K562 (cell line): ENCODE data around the gene AMFR. TPM values are rescaled to one million over a fixed set of nuclear protein-coding genes. Genes with fewer than 3 reads are reported as not detected.

ENCODE experiments used
- ATAC-seq: fragments of 200-7000 bp; cut with Tn5 transposase; 3 replicates; pipeline ENCODE4 v1.9.1; 2020; ENCODE audit warnings: moderate library complexity
- BruUV-seq: library from RNA; stranded (reverse); fragments of 400-500 nt; replicated peaks from 2 replicates; lab custom pipeline; 2021; lab: Mats Ljungman, UMichigan
- CTCF ChIA-PET: fragments of 300-600 bp; formaldehyde crosslinking; extraction: SDS; loops from one replicate; lab custom pipeline; 2021; ENCODE audit warnings: low intra/inter-chr PET ratio; lab: Yijun Ruan, JAX
- POLR2A ChIA-PET: fragments of 300-600, 350-650 bp; sonication (Branson Sonifier 250); formaldehyde crosslinking; extraction: SDS; loops from one replicate; lab custom pipeline; 2021; ENCODE audit warnings: antibody characterized with exemption, inconsistent platforms; lab: Yijun Ruan, JAX
- DNase-seq, 4 experiments: peaks; one replicate each; pipeline versions ENCODE4 v3.0.0 to v3.0.0-alpha.2; 2011 to 2018; ENCODE audit warnings: low spot score in 3 of 4, mixed read lengths in 3 of 4; ENCODE audit errors: extremely low read depth in 1 of 4
- FAIRE-seq: peaks from 2 replicates; lab custom pipeline; 2011; peaks lifted over from hg19 to GRCh38; lab: Jason Lieb, UNC
- H2AFZ ChIP-seq: 2 replicates; pipeline ENCODE4 v1.6.0; 2011; ENCODE audit warnings: low read depth, low read length, control low read depth, inconsistent platforms
- H3K27ac ChIP-seq: fragments of 200-600 bp; 3 replicates; pipeline ENCODE4 v1.8.0; 2011; ENCODE audit warnings: low read depth, mild to moderate bottlenecking, control low read depth, inconsistent platforms, low read length, moderate library complexity, mixed read lengths; ENCODE audit errors: extremely low read depth
- H3K27me3 ChIP-seq, 2 experiments: fragments of 300-600 bp in 1 of 2; 2 replicates in 1 of 2; 3 replicates in 1 of 2; pipeline versions ENCODE4 v1.6.0 to v1.8.0; 2011; ENCODE audit warnings: inconsistent platforms in 2 of 2, low read length in 2 of 2, mild to moderate bottlenecking in 1 of 2, mixed read lengths in 1 of 2, moderate library complexity in 1 of 2; ENCODE audit not compliant: control insufficient read depth in 2 of 2, insufficient read depth in 2 of 2
- H3K36me3 ChIP-seq: fragments of 300-600 bp; 3 replicates; pipeline ENCODE4 v1.8.0; 2011; ENCODE audit warnings: mild to moderate bottlenecking, low read length, inconsistent platforms; ENCODE audit not compliant: control insufficient read depth, insufficient read depth
- H3K4me1 ChIP-seq, 2 experiments: fragments of 200-600 bp in 1 of 2; replicated peaks in 1 of 2; 2 replicates in 1 of 2; 3 replicates in 1 of 2; pipeline versions ENCODE4 v1.5.1 to v1.8.0; 2011; ENCODE audit warnings: inconsistent platforms in 2 of 2, low read length in 2 of 2, mild to moderate bottlenecking in 1 of 2, mixed read lengths in 1 of 2, moderate library complexity in 1 of 2; ENCODE audit not compliant: control insufficient read depth in 2 of 2, insufficient read depth in 2 of 2
- H3K4me2 ChIP-seq: 2 replicates; pipeline ENCODE4 v1.6.1; 2011; ENCODE audit warnings: low read length, control low read depth, inconsistent platforms, mixed read lengths; ENCODE audit not compliant: insufficient read depth
- H3K4me3 ChIP-seq: fragments of 200-600 bp; sonication (generic), shearing (Covaris generic); 2 replicates; pipeline ENCODE4 v1.5.1; 2016; ENCODE audit warnings: control low read depth, inconsistent platforms
- H3K79me2 ChIP-seq: fragments of 200-600 bp; 3 replicates; pipeline ENCODE4 v1.8.0; 2011; ENCODE audit warnings: low read length, inconsistent platforms; ENCODE audit not compliant: control insufficient read depth, insufficient read depth
- H3K9ac ChIP-seq, 2 experiments: 2 replicates each; pipeline versions ENCODE4 v1.6.0 to v1.6.1; 2011; ENCODE audit warnings: low read depth in 2 of 2, low read length in 2 of 2, control low read depth in 1 of 2, inconsistent platforms in 1 of 2, mild to moderate bottlenecking in 1 of 2, mixed read lengths in 1 of 2; ENCODE audit not compliant: insufficient read depth in 1 of 2
- H3K9me1 ChIP-seq: one replicate; pipeline ENCODE4 v1.6.0; 2011; ENCODE audit warnings: inconsistent platforms, mild to moderate bottlenecking, low read length, moderate library complexity; ENCODE audit not compliant: control insufficient read depth, insufficient read depth
- H3K9me3 ChIP-seq: replicated peaks from 2 replicates; pipeline ENCODE4 v1.5.1; 2011; ENCODE audit warnings: low read depth, low read length, inconsistent platforms; ENCODE audit not compliant: control insufficient read depth, insufficient read depth
- H4K20me1 ChIP-seq: replicated peaks from 2 replicates; pipeline ENCODE4 v1.6.1; 2011; ENCODE audit warnings: low read length, inconsistent platforms, mixed read lengths; ENCODE audit not compliant: control insufficient read depth, insufficient read depth
- TAL1 ChIP-seq: fragments of 450-650 bp; IDR thresholded peaks from 2 replicates; pipeline ENCODE4 v1.6.1; 2016; ENCODE audit warnings: mild to moderate bottlenecking
- WGBS: fragments of 100-300 bp; shearing (Covaris generic); methylation state at CpG from one replicate; pipeline ENCODE4 v1.1.6; 2016; ENCODE audit warnings: low coverage, mixed read lengths; ENCODE audit not compliant: insufficient coverage; ENCODE audit errors: missing lambda C conversion rate; 5-methylcytosine and 5-hydroxymethylcytosine counted together
- in situ Hi-C: fragments of 300-500 bp; cut with MboI; formaldehyde crosslinking; loops from 4 replicates; pipeline ENCODE4 v1.15.0; 2018; ENCODE audit warnings: inconsistent platforms, mixed read lengths
- intact Hi-C: fragments of 100-400 bp; cut with micrococcal nuclease; formaldehyde crosslinking; loops from 2 replicates; pipeline ENCODE4 v1.14.2; 2022
- polyA plus RNA-seq, 8 experiments: library from polyadenylated mRNA; depleted of rRNA in 4 of 8; stranded (reverse) in 5 of 8; unstranded in 3 of 8; fragments of >200 nt; fragmentation: Nextera tagmentation in 2 of 8; fragmentation: Illumina TruSeq in 1 of 8; extraction: Ambion mirVana in 2 of 8; extraction: Trizol in 1 of 8; gene quantifications; 2 replicates each; pipeline versions ENCODE4 v1.2.1 to v1.2.3, GENCODE V29; 2011 to 2014; ENCODE audit warnings: inconsistent platforms in 1 of 8, missing spikeins in 1 of 8
- total RNA-seq, 7 experiments: library from RNA; depleted of rRNA in 6 of 7; stranded (reverse); fragments of >200 nt in 6 of 7; fragmentation: Illumina TruSeq in 2 of 7; extraction: Trizol in 2 of 7; gene quantifications; 2 replicates each; pipeline versions ENCODE4 v1.2.1 to v1.2.3, GENCODE V29; 2011 to 2021; ENCODE audit warnings: low replicate concordance in 1 of 7
- TF ChIP-seq, protein P1 (sequence below): sonication (generic); formaldehyde crosslinking; IDR thresholded peaks from 2 replicates; pipeline ENCODE4 v1.8.0; 2023; ENCODE audit warnings: mild to moderate bottlenecking, missing genetic modification reagents
- TF ChIP-seq, protein P2 (sequence below): fragments of 450-650 bp; formaldehyde crosslinking; IDR thresholded peaks from 2 replicates; pipeline ENCODE4 v1.4.0; 2020; ENCODE audit warnings: mild to moderate bottlenecking, mixed read lengths

Gene AMFR
- total and polyA plus RNA-seq, 9 of the 15 experiments (the other 6 are each of a cell fraction or from before 2014, with no cell fraction given) = 15.6 to 113 (median 58.4) TPM

DNA sequence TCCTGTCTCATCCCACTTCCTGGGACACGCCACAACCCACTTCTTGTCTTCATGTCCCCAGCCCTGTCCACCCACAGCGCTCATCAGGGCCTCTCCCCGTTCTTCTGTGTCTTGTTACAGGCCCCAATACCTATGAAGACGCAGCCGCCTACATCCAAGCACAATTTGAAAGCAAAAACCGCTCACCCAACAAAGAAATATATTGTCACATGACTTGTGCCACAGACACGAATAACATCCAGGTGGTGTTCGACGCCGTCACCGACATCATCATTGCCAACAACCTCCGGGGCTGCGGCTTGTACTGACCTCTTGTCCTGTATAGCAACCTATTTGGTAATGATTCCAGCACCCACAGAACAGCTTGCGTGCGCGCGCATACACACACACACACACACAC, 70.6 kb downstream of the AMFR start:
- WGBS = 86% methylated on average over 14 of the region's 17 CpGs
- no peak overlapping the region for H3K4me3 ChIP-seq
- POLR2A ChIA-PET = no interaction called here
- no peaks in the 10 kb centered on the region for H3K36me3 ChIP-seq
- H3K9me3 ChIP-seq = no peaks in the 10 kb centered on the region
- H3K27ac ChIP-seq = no peak overlapping the region
- peaks cover 11 to 30% of the 10 kb centered on the region in 2 experiments; a peak in 4 of 5 replicates for H3K27me3 ChIP-seq
- intact Hi-C loops (loop anchor here (10.0 kb wide), 1 partner anchor 160 kb away; no protein-coding TSS in a partner anchor), in situ Hi-C loops (no loop called here)
- ATAC-seq (no peak), DNase-seq (no peak), FAIRE-seq (no peak)
- no TSS peak for BruUV-seq
- no peaks in the 10 kb centered on the region for H3K79me2 ChIP-seq
- no peak overlapping the region for H3K4me2 ChIP-seq
- peaks cover 11 to 33% of the 10 kb centered on the region in 2 experiments for H3K4me1 ChIP-seq
- no peak overlapping the region for H3K9ac ChIP-seq
- TF ChIP-seq, protein P1, sequence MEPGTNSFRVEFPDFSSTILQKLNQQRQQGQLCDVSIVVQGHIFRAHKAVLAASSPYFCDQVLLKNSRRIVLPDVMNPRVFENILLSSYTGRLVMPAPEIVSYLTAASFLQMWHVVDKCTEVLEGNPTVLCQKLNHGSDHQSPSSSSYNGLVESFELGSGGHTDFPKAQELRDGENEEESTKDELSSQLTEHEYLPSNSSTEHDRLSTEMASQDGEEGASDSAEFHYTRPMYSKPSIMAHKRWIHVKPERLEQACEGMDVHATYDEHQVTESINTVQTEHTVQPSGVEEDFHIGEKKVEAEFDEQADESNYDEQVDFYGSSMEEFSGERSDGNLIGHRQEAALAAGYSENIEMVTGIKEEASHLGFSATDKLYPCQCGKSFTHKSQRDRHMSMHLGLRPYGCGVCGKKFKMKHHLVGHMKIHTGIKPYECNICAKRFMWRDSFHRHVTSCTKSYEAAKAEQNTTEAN (CRISPR knock-in tag) = no peak
- TF ChIP-seq, protein P2, sequence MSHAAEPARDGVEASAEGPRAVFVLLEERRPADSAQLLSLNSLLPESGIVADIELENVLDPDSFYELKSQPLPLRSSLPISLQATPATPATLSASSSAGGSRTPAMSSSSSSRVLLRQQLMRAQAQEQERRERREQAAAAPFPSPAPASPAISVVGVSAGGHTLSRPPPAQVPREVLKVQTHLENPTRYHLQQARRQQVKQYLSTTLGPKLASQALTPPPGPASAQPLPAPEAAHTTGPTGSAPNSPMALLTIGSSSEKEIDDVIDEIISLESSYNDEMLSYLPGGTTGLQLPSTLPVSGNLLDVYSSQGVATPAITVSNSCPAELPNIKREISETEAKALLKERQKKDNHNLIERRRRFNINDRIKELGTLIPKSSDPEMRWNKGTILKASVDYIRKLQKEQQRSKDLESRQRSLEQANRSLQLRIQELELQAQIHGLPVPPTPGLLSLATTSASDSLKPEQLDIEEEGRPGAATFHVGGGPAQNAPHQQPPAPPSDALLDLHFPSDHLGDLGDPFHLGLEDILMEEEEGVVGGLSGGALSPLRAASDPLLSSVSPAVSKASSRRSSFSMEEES (CRISPR knock-in tag) = peak; percentile 46
- TF ChIP-seq TAL1 = no peak
- CTCF ChIA-PET = no interaction called here
- H3K9me1 ChIP-seq = no peaks in the 10 kb centered on the region
- peaks cover 12% of the 10 kb centered on the region for H4K20me1 ChIP-seq
- H2AFZ ChIP-seq = no peak overlapping the region
